Activated CD8-positive, alpha-beta memory T cell treated with anti-CD3 and anti-CD28 coated beads for 36 hours (primary cell): ENCODE data around the gene PRDX3. TPM values are rescaled to one million over a fixed set of nuclear protein-coding genes. Genes with fewer than 3 reads are reported as not detected.

Source experiments
- total RNA-seq, 2 experiments: library from RNA; stranded (reverse); gene quantifications; one replicate each; pipeline ENCODE4 v1.2.3, GENCODE V29; 2021

The PRDX3 gene
- total RNA-seq, 2 experiments from 2014 or later: 216 to 217 TPM

Other genes with a start within 250 kb of the PRDX3 start
- gene NANOS1, start 149.1 kb downstream of the PRDX3 start, total RNA-seq: under 1 TPM; 0.06 to 0.10 TPM
- gene EIF3A, start 98.0 kb downstream of the PRDX3 start, total RNA-seq: 100 to 1,000 TPM; 175 to 182 TPM
- gene DENND10, start 74.7 kb downstream of the PRDX3 start, total RNA-seq: 10 to 100 TPM; 19.9 to 22.9 TPM
- gene SFXN4, start 13.1 kb downstream of the PRDX3 start, total RNA-seq: 10 to 100 TPM; 57.0 to 60.0 TPM
- gene GRK5, start 28.8 kb upstream of the PRDX3 start, total RNA-seq: 10 to 100 TPM; 11.4 to 13.3 TPM